Hepatocyte (in vitro differentiated cells): Measurements from ENCODE around the gene VIPR2. TPM values are rescaled to one million over a fixed set of nuclear protein-coding genes. Genes with fewer than 3 reads are reported as not detected.

Experiments
- DNase-seq: peaks from one replicate; pipeline ENCODE4 v3.0.0-alpha.2; 2016; ENCODE audit warnings: low spot score
- H2AFZ ChIP-seq: fragments of 200-600 bp; sonication (generic); 2 replicates; pipeline ENCODE4 v1.6.0; 2016; ENCODE audit warnings: antibody characterized with exemption, mild to moderate bottlenecking
- H3K27ac ChIP-seq: fragments of 200-600 bp; sonication (generic); 2 replicates; pipeline ENCODE4 v1.5.1; 2016; ENCODE audit warnings: mild to moderate bottlenecking
- H3K27me3 ChIP-seq: fragments of 200-600 bp; sonication (generic); 2 replicates; pipeline ENCODE4 v1.6.1; 2016
- H3K36me3 ChIP-seq: fragments of 200-600 bp; sonication (generic); replicated peaks from 2 replicates; pipeline ENCODE4 v1.5.1; 2016; ENCODE audit warnings: low read depth; ENCODE audit not compliant: insufficient read depth
- H3K4me1 ChIP-seq: fragments of 200-600 bp; sonication (generic); 2 replicates; pipeline ENCODE4 v1.5.1; 2016; ENCODE audit warnings: mild to moderate bottlenecking, moderate library complexity; ENCODE audit not compliant: insufficient read depth
- H3K4me2 ChIP-seq: fragments of 200-600 bp; sonication (generic); 2 replicates; pipeline ENCODE4 v1.6.0; 2016
- H3K4me3 ChIP-seq: fragments of 200-600 bp; sonication (generic); 2 replicates; pipeline ENCODE4 v1.5.1; 2016; ENCODE audit warnings: mild to moderate bottlenecking
- H3K79me2 ChIP-seq: fragments of 200-600 bp; sonication (generic); 2 replicates; pipeline ENCODE4 v1.6.0; 2017; ENCODE audit warnings: mild to moderate bottlenecking
- H3K9me2 ChIP-seq: fragments of 200-600 bp; sonication (generic); replicated peaks from 2 replicates; pipeline ENCODE4 v1.6.0; 2017; ENCODE audit warnings: mild to moderate bottlenecking; ENCODE audit not compliant: insufficient read depth
- H3K9me3 ChIP-seq: fragments of 200-600 bp; sonication (generic); 2 replicates; pipeline ENCODE4 v1.5.1; 2016; ENCODE audit warnings: low read depth, mild to moderate bottlenecking
- H4K20me1 ChIP-seq: fragments of 200-600 bp; sonication (generic); 2 replicates; pipeline ENCODE4 v1.6.0; 2016; ENCODE audit warnings: mild to moderate bottlenecking; ENCODE audit not compliant: insufficient read depth, poor library complexity, severe bottlenecking
- EZH2 ChIP-seq: fragments of 200-600 bp; sonication (generic); IDR thresholded peaks from 2 replicates; pipeline ENCODE4 v1.6.1; 2016; ENCODE audit warnings: antibody characterized with exemption, mild to moderate bottlenecking, borderline replicate concordance
- EZH2phosphoT487 ChIP-seq: fragments of 200-600 bp; sonication (generic); IDR thresholded peaks from one replicate; pipeline ENCODE4 v1.6.1; 2018; ENCODE audit warnings: antibody characterized with exemption, mild to moderate bottlenecking, low read depth, moderate library complexity; ENCODE audit not compliant: unreplicated experiment, severe bottlenecking
- WGBS: methylation state at CpG from one replicate; pipeline ENCODE4 v1.1.6; 2016; ENCODE audit warnings: low lambda C conversion rate; ENCODE audit errors: missing lambda C conversion rate; 5-methylcytosine and 5-hydroxymethylcytosine counted together
- polyA plus RNA-seq: library from polyadenylated mRNA; unstranded; fragments of >200 nt; fragmentation: Nextera tagmentation; extraction: Ambion mirVana; gene quantifications from 2 replicates; pipeline ENCODE4 v1.2.1, GENCODE V29; 2016
- total RNA-seq: library from RNA; depleted of rRNA; stranded (reverse); fragments of >200 nt; gene quantifications from 2 replicates; pipeline ENCODE4 v1.2.3, GENCODE V29; 2014
- TF ChIP-seq, protein P1 (sequence below): fragments of 200-600 bp; sonication (generic); IDR thresholded peaks from 2 replicates; pipeline ENCODE4 v1.5.1; 2016; ENCODE audit warnings: antibody characterized with exemption, mild to moderate bottlenecking; ENCODE audit not compliant: poor library complexity

Gene VIPR2
- total and polyA plus RNA-seq, 2 experiments from 2014 or later, result 2.7 to 3.4 TPM

DNA sequence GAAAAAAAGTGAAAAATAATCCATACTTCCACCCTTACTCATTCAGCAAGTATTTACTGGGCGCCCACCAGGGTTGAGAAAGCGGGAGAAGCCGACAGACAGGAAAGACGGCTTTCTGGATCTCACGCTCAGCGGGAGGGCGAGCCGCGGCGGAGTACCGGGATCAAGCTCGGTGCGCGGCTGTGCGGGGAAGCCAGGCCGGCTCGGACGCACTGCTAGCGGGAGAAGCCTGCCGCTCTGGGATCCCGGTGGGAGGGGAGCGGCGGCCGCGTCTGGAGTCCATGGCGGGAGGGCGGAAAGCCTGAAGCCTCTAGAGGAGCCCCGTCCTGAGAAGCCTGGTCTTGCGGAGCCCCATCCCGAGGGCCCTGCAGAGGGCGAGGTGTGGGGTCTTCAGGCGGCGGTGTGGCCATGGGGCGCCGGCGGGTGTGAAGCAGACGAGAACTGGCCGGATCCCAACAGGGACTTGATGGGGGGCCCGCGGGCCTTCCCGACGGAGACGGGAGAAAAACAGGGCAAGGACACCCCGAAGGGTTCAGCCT, 82.9 kb downstream of the VIPR2 start:
- Histone ChIP-seq H4K20me1 (no peaks in the 10 kb centered on the region), H3K9me3 (no peaks in the 10 kb centered on the region), H3K9me2 (no peaks in the 10 kb centered on the region), H3K79me2 (no peaks in the 10 kb centered on the region), H3K4me3 (no peak overlapping the region), H3K36me3 (no peaks in the 10 kb centered on the region), H3K4me1 (no peaks in the 10 kb centered on the region), H3K27me3 (no peaks in the 10 kb centered on the region), H2AFZ (no peak overlapping the region), H3K27ac (no peak overlapping the region), H3K4me2 (peak overlapping the region; percentile 34)
- TF ChIP-seq EZH2 (no peak), EZH2phosphoT487 (no peak)
- TF ChIP-seq, protein P1, sequence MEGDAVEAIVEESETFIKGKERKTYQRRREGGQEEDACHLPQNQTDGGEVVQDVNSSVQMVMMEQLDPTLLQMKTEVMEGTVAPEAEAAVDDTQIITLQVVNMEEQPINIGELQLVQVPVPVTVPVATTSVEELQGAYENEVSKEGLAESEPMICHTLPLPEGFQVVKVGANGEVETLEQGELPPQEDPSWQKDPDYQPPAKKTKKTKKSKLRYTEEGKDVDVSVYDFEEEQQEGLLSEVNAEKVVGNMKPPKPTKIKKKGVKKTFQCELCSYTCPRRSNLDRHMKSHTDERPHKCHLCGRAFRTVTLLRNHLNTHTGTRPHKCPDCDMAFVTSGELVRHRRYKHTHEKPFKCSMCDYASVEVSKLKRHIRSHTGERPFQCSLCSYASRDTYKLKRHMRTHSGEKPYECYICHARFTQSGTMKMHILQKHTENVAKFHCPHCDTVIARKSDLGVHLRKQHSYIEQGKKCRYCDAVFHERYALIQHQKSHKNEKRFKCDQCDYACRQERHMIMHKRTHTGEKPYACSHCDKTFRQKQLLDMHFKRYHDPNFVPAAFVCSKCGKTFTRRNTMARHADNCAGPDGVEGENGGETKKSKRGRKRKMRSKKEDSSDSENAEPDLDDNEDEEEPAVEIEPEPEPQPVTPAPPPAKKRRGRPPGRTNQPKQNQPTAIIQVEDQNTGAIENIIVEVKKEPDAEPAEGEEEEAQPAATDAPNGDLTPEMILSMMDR, result no peak
- peak; percentile 63 for DNase-seq
- WGBS, result 44% methylated on average over 38 of the region's 44 CpGs

DNA sequence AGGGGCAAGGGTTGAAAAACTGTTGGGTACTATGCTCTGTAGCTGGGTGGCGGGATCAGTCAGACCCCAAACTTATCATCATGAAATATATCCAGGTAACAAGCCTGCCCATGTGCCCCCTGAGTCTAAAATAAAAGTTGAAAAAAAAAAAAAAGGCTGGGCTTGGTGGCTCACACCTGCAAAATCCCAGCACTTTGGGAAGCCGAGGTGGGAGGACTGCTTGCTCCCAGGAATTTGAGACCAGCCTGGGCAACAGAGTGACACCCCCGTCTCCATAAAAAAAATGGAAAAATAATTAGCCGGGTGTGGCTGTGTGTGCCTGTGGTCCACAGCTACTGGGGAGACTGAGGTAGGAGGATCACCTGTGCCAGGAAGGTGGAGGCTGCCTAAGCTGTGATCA, 83.5 kb downstream of the VIPR2 start:
- WGBS, result 92% methylated on average over 4 of the region's 4 CpGs
- H2AFZ ChIP-seq, result no peak overlapping the region
- H3K27ac ChIP-seq, result no peak overlapping the region
- H3K4me2 ChIP-seq, result peak overlapping the region; percentile 34
- no peaks in the 10 kb centered on the region for H3K27me3 ChIP-seq
- H3K79me2 ChIP-seq, result no peaks in the 10 kb centered on the region
- H3K9me3 ChIP-seq, result no peaks in the 10 kb centered on the region
- no peak for DNase-seq
- no peaks in the 10 kb centered on the region for H4K20me1 ChIP-seq
- no peaks in the 10 kb centered on the region for H3K9me2 ChIP-seq
- TF ChIP-seq EZH2 (no peak), EZH2phosphoT487 (no peak)
- TF ChIP-seq, protein P1, result no peak
- no peaks in the 10 kb centered on the region for H3K36me3 ChIP-seq
- H3K4me3 ChIP-seq, result no peak overlapping the region
- H3K4me1 ChIP-seq, result no peaks in the 10 kb centered on the region

DNA sequence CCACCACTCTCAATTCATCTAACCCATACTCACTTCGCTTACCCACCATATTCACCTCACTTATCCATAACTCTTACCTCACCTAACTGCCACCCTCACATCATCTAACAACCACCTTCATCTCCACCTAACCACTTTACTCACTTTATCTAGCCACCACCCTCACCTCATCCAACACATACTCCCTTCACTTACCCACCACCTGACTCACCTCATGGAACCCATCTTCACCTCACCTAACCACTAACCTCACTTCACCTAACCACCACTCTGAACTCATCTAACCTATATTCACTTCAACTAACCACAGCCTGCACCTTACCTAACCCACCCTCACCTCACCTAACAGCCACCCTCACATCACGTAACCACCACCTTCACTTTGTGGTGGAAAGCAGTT, 84.2 kb downstream of the VIPR2 start:
- Histone ChIP-seq H3K27me3 (no peaks in the 10 kb centered on the region), H4K20me1 (no peaks in the 10 kb centered on the region), H3K79me2 (no peaks in the 10 kb centered on the region), H3K9me2 (no peaks in the 10 kb centered on the region), H2AFZ (no peak overlapping the region), H3K4me3 (no peak overlapping the region), H3K4me2 (no peak overlapping the region), H3K4me1 (no peaks in the 10 kb centered on the region), H3K36me3 (no peaks in the 10 kb centered on the region), H3K9me3 (no peaks in the 10 kb centered on the region), H3K27ac (no peak overlapping the region)
- no peak for DNase-seq
- no peak for TF ChIP-seq EZH2phosphoT487
- TF ChIP-seq, protein P1, result no peak
- TF ChIP-seq EZH2, result no peak
- 98% methylated on average over 2 of the region's 2 CpGs for WGBS

DNA sequence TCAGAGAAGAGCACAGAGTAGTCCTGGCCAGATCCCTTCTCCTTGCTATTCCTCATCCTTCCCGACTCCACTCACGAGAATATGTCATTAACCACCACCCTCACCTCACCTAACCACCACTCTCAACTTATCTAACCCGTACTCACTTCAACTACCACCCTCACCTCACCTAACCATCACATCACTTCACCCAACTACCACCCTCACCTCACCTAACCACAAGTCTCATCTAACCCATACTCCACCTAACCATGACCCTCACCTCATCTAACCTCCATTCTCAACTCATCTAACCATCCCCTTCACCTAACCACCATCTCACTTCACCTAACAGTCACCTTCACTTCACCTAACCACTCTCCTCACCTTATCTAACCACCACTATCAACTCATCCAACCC, 85.0 kb downstream of the VIPR2 start:
- TF ChIP-seq EZH2, result no peak
- no peak for TF ChIP-seq EZH2phosphoT487
- TF ChIP-seq, protein P1, result no peak
- Histone ChIP-seq H3K27ac (no peak overlapping the region), H3K36me3 (no peaks in the 10 kb centered on the region), H4K20me1 (no peaks in the 10 kb centered on the region), H3K4me3 (no peak overlapping the region), H3K27me3 (no peaks in the 10 kb centered on the region), H3K4me2 (no peak overlapping the region), H3K9me3 (no peaks in the 10 kb centered on the region), H3K79me2 (no peaks in the 10 kb centered on the region), H2AFZ (no peak overlapping the region), H3K4me1 (no peaks in the 10 kb centered on the region), H3K9me2 (no peaks in the 10 kb centered on the region)
- 100% methylated on average over 3 of the region's 3 CpGs for WGBS
- DNase-seq, result no peak
